Neural cell (in vitro differentiated cells): ENCODE measurements around the gene CNTNAP5.

Experiments used
- EZH2 ChIP-seq: fragments of 200-600, 300-800 bp; shearing (Covaris generic), sonication (generic); IDR thresholded peaks from 2 replicates; pipeline ENCODE4 v1.6.1; 2014; ENCODE audit warnings: antibody characterized with exemption, low read length, borderline replicate concordance, mild to moderate bottlenecking; ENCODE audit not compliant: insufficient read depth, poor library complexity, severe bottlenecking
- MXI1 ChIP-seq: fragments of 450-650 bp; conservative IDR thresholded peaks from 2 replicates; pipeline ENCODE4 v1.6.1; 2014; ENCODE audit warnings: antibody characterized with exemption, mild to moderate bottlenecking; ENCODE audit not compliant: poor library complexity, severe bottlenecking
- POLR2AphosphoS5 ChIP-seq: IDR thresholded peaks from 2 replicates; pipeline ENCODE4 v1.6.1; 2012
- SMC3 ChIP-seq: fragments of 450-650 bp; conservative IDR thresholded peaks from 2 replicates; pipeline ENCODE4 v1.6.1; 2014; ENCODE audit warnings: antibody characterized with exemption, mild to moderate bottlenecking, moderate library complexity; ENCODE audit not compliant: poor library complexity
- TF ChIP-seq, protein P1 (sequence below): fragments of 450-650 bp; IDR thresholded peaks from 2 replicates; pipeline ENCODE4 v1.5.1; 2014; ENCODE audit warnings: antibody characterized with exemption, mild to moderate bottlenecking, moderate library complexity; ENCODE audit not compliant: poor library complexity, severe bottlenecking
- TF ChIP-seq, protein P2 (sequence below): IDR thresholded peaks from 2 replicates; pipeline ENCODE4 v1.6.1; 2012; ENCODE audit warnings: borderline replicate concordance

DNA sequence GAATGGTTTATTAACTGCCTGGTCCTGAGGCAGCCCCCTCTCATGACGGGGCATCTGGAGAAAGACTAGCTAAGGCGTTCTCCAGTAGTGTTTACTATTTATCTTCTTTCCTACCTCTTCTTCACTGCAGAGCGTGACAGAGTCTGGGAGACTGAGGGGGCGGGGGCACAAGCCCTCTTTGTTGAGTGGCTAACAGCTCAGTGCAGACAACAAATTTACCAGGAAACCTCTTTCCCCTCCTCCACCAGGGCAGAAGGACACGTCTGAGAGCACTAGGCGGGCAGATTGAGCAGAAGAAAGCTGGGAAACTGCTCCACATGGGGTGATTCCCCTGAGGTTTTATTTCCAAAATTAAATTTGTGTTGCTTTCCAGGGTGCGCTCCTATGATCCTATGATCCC lies 322.1 kb downstream of the CNTNAP5 start:
- TF ChIP-seq, protein P1, sequence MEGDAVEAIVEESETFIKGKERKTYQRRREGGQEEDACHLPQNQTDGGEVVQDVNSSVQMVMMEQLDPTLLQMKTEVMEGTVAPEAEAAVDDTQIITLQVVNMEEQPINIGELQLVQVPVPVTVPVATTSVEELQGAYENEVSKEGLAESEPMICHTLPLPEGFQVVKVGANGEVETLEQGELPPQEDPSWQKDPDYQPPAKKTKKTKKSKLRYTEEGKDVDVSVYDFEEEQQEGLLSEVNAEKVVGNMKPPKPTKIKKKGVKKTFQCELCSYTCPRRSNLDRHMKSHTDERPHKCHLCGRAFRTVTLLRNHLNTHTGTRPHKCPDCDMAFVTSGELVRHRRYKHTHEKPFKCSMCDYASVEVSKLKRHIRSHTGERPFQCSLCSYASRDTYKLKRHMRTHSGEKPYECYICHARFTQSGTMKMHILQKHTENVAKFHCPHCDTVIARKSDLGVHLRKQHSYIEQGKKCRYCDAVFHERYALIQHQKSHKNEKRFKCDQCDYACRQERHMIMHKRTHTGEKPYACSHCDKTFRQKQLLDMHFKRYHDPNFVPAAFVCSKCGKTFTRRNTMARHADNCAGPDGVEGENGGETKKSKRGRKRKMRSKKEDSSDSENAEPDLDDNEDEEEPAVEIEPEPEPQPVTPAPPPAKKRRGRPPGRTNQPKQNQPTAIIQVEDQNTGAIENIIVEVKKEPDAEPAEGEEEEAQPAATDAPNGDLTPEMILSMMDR = no peak
- no peak for TF ChIP-seq EZH2
- no peak for TF ChIP-seq POLR2AphosphoS5
- TF ChIP-seq, protein P2, sequence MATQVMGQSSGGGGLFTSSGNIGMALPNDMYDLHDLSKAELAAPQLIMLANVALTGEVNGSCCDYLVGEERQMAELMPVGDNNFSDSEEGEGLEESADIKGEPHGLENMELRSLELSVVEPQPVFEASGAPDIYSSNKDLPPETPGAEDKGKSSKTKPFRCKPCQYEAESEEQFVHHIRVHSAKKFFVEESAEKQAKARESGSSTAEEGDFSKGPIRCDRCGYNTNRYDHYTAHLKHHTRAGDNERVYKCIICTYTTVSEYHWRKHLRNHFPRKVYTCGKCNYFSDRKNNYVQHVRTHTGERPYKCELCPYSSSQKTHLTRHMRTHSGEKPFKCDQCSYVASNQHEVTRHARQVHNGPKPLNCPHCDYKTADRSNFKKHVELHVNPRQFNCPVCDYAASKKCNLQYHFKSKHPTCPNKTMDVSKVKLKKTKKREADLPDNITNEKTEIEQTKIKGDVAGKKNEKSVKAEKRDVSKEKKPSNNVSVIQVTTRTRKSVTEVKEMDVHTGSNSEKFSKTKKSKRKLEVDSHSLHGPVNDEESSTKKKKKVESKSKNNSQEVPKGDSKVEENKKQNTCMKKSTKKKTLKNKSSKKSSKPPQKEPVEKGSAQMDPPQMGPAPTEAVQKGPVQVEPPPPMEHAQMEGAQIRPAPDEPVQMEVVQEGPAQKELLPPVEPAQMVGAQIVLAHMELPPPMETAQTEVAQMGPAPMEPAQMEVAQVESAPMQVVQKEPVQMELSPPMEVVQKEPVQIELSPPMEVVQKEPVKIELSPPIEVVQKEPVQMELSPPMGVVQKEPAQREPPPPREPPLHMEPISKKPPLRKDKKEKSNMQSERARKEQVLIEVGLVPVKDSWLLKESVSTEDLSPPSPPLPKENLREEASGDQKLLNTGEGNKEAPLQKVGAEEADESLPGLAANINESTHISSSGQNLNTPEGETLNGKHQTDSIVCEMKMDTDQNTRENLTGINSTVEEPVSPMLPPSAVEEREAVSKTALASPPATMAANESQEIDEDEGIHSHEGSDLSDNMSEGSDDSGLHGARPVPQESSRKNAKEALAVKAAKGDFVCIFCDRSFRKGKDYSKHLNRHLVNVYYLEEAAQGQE = no peak
- TF ChIP-seq SMC3 = no peak
- no peak for TF ChIP-seq MXI1
